ENCODE measurements around the gene THRB.

- TF ChIP-seq CTCF (IDR thresholded peaks at IDR 0.05) = no peak
- TF ChIP-seq POLR2A (IDR thresholded peaks at IDR 0.05) = no peak
Measured at GRCh38 chr3:24507776-24508422, 13.2 kb upstream of the THRB start.
